Neural progenitor cell (in vitro differentiated cells): Measurements from ENCODE around the gene AGAP3. TPM values are rescaled to one million over a fixed set of nuclear protein-coding genes. Genes with fewer than 3 reads are reported as not detected.

Experiments
- DNase-seq: peaks from one replicate; pipeline ENCODE4 v3.0.0-alpha.2; 2016; ENCODE audit warnings: low spot score
- H2AFZ ChIP-seq: fragments of 200-600 bp; sonication (generic); replicated peaks from 2 replicates; pipeline ENCODE4 v1.6.1; 2016; ENCODE audit warnings: antibody characterized with exemption
- H3F3A ChIP-seq: fragments of 200-600 bp; sonication (generic); 2 replicates; pipeline ENCODE4 v1.6.1; 2016; ENCODE audit warnings: antibody characterized with exemption, low read depth
- H3K27ac ChIP-seq: fragments of 200-600 bp; sonication (generic); 2 replicates; pipeline ENCODE4 v1.5.1; 2016; ENCODE audit warnings: mild to moderate bottlenecking
- H3K27me3 ChIP-seq: fragments of 200-600 bp; sonication (generic); 2 replicates; pipeline ENCODE4 v1.6.1; 2016; ENCODE audit warnings: mild to moderate bottlenecking, moderate library complexity
- H3K36me3 ChIP-seq: fragments of 200-600 bp; sonication (generic); 2 replicates; pipeline ENCODE4 v1.5.1; 2016
- H3K4me1 ChIP-seq: fragments of 200-600 bp; sonication (generic); 2 replicates; pipeline ENCODE4 v1.6.1; 2016; ENCODE audit warnings: mixed run types
- H3K4me2 ChIP-seq: fragments of 200-600 bp; sonication (generic); 2 replicates; pipeline ENCODE4 v1.6.1; 2016
- H3K4me3 ChIP-seq: fragments of 200-600 bp; sonication (generic); 2 replicates; pipeline ENCODE4 v1.5.1; 2016
- H3K79me2 ChIP-seq: fragments of 200-600 bp; sonication (generic); 2 replicates; pipeline ENCODE4 v1.6.1; 2016; ENCODE audit warnings: low read depth
- H3K9ac ChIP-seq: fragments of 200-600 bp; sonication (generic); 2 replicates; pipeline ENCODE4 v1.6.1; 2016
- H3K9me3 ChIP-seq: fragments of 200-600 bp; sonication (generic); 2 replicates; pipeline ENCODE4 v1.5.1; 2016; ENCODE audit warnings: low read depth
- H4K20me1 ChIP-seq: fragments of 200-600 bp; sonication (generic); 2 replicates; pipeline ENCODE4 v1.6.1; 2016; ENCODE audit warnings: low read depth
- H3K27ac Mint-ChIP-seq: 3 replicates; pipeline ENCODE4 v1.8.0; 2021; ENCODE audit warnings: mixed read lengths
- H3K27me3 Mint-ChIP-seq: 2 replicates; pipeline ENCODE4 v1.8.0; 2022; ENCODE audit warnings: low read depth, mild to moderate bottlenecking, inconsistent platforms, moderate library complexity, mixed read lengths; ENCODE audit not compliant: insufficient read depth
- H3K36me3 Mint-ChIP-seq: 3 replicates; pipeline ENCODE4 v1.8.0; 2021; ENCODE audit warnings: mixed read lengths
- H3K4me1 Mint-ChIP-seq: 3 replicates; pipeline ENCODE4 v1.8.0; 2021; ENCODE audit warnings: mixed read lengths
- H3K4me3 Mint-ChIP-seq: 3 replicates; pipeline ENCODE4 v1.8.0; 2021; ENCODE audit warnings: mild to moderate bottlenecking, moderate library complexity, mixed read lengths
- H3K9me3 Mint-ChIP-seq: 3 replicates; pipeline ENCODE4 v1.8.0; 2020; ENCODE audit warnings: mixed read lengths
- EZH2 ChIP-seq: fragments of 200-600 bp; sonication (generic); IDR thresholded peaks from 2 replicates; pipeline ENCODE4 v1.6.1; 2017; ENCODE audit warnings: antibody characterized with exemption, mild to moderate bottlenecking, moderate library complexity
- EZH2phosphoT487 ChIP-seq: fragments of 200-600 bp; sonication (generic); IDR thresholded peaks from 2 replicates; pipeline ENCODE4 v1.6.1; 2017; ENCODE audit warnings: antibody characterized with exemption
- total RNA-seq: library from RNA; depleted of rRNA; stranded (reverse); fragments of >200 nt; gene quantifications from 2 replicates; pipeline ENCODE4 v1.2.3, GENCODE V29; 2015; ENCODE audit warnings: low replicate concordance
- TF ChIP-seq, protein P1 (sequence below): fragments of 200-600 bp; sonication (generic); IDR thresholded peaks from 2 replicates; pipeline ENCODE4 v1.5.1; 2017; ENCODE audit warnings: antibody characterized with exemption, mild to moderate bottlenecking

The AGAP3 gene
- total RNA-seq, 1 donor from 2014 or later, result 38.9 TPM

DNA sequence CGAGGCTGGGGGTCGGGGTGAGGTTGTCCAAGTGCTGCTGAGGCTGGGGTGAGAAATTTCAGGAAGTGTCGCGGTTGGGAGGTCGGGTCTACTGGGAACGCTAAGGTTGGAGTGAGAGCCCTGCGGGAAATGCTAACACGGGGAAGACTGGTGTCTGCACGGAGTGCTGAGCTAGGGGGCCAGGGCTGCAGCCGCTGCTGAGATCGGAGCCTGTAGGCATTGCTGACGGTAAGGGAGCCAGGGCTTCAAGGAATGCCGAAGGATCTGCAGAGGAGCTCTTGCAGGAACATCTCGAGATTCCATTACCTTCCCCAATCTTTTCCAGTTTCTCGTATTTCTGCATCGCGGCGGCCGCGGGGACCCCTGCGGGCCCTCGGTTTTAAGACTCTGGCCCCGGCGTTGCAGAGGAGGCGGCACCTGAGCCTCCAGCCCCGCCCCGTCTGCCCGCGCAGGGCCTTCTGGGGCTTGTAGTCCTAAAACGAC, 28.7 kb upstream of the AGAP3 start, which contains the start of gene CDK5:
Gene CDK5 (minus strand): TSS at position 392 of the 483 bp plus-strand sequence. CDS start 49 bp downstream, at position 343.
- no peaks in the 10 kb centered on the region for H3K36me3 ChIP-seq
- Mint-ChIP-seq H3K4me3 (peak within 1 kb of the TSS; percentile 94), H3K27me3 (peaks cover 16% of the 10 kb centered on the region), H3K9me3 (no peaks in the 10 kb centered on the region), H3K27ac (peak within 1 kb of the TSS; percentile 94), H3K4me1 (peaks cover 46% of the 10 kb centered on the region), H3K36me3 (peaks cover 4% of the 10 kb centered on the region)
- H3K27ac ChIP-seq, result no peak within 1 kb of the TSS
- peaks cover 34% of the 10 kb centered on the region for H3F3A ChIP-seq
- TF ChIP-seq EZH2phosphoT487 (peak; percentile 3), EZH2 (no peak)
- peak within 1 kb of the TSS; percentile 99 for H3K4me2 ChIP-seq
- H3K4me3 ChIP-seq, result peak within 1 kb of the TSS; percentile 77
- H4K20me1 ChIP-seq, result peaks cover 37% of the 10 kb centered on the region
- no peak for DNase-seq
- no peak within 1 kb of the TSS for H3K9ac ChIP-seq
- no peaks in the 10 kb centered on the region for H3K9me3 ChIP-seq
- peaks cover 41% of the 10 kb centered on the region for H3K4me1 ChIP-seq
- peak within 1 kb of the TSS; percentile 60 for H2AFZ ChIP-seq
- H3K27me3 ChIP-seq, result peaks cover 33% of the 10 kb centered on the region
- H3K79me2 ChIP-seq, result peaks cover 7% of the 10 kb centered on the region

DNA sequence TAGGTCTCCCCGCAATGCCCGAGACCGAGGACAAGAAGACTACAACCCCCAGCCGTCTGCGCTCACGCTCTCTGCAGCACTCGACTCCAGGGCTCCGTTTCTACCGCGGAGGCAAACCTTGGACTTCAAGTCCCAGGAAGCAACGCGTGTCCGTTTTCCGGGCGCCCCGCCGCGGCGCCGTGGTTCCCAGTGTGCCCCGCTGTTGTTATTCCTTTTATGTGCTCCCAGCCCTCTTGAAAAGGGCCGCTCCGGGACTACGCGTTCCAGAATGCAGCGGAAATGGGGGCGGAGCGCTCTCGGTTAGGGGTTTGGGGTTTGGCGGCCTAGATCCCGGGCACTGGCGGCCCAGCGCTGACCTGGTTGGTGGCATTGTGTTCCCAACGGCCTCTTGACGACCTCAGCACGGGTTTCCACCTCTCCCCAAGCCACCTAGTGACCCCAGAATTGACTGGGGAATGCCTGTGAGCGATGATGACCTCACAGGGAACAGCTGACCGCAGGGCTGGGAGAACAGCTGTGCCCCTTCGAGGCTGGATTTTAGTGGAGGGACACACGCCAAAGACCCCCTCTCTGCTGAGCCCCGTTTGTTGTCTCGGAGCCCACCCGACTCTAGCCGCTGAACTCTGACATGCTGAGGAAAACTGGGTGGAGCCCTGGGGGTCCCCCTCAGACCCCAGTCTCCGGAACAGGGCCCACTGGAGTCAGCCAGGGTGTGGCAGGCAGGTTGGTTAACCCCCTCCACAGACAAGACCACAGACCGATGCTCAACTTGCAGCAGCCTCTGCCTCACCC, 28.1 kb upstream of the AGAP3 start:
- peaks cover 45% of the 10 kb centered on the region for H3K4me1 ChIP-seq
- peak overlapping the region; percentile 94 for H3K27ac Mint-ChIP-seq

DNA sequence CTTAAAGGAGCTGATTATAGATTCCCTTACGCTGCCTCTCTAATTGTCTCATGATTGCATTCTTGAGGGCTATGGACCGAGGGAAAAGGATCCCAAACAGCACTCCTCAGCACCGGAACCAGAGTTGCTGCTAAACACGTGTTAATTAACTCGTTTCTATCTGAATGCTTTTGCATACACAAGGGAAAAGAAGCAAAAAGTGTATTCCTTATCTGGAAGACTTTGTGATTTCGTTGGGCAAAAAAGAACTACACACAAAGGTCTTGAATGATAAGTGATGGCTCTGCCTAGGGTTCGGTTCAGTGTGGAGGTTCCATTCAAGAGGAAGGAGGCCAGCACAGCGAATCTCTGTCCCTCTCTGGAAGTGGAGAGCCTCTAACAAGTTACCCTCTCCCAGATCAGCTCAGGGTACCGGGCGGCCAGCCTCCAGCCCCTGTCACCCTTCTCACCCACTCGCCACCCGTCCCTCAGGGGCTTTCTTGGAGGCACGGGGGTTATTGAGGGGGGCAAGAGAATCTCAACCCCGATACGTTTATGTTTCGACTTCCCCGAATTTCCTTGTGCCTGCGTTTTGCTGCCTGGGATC, 27.4 kb upstream of the AGAP3 start:
- DNase-seq, result peak; percentile 40
- Histone ChIP-seq H3K36me3 (no peaks in the 10 kb centered on the region), H3F3A (peaks cover 42% of the 10 kb centered on the region), H3K27ac (no peak overlapping the region), H3K79me2 (peaks cover 7% of the 10 kb centered on the region), H3K27me3 (peaks cover 39% of the 10 kb centered on the region), H3K9me3 (no peaks in the 10 kb centered on the region), H3K4me1 (peaks cover 45% of the 10 kb centered on the region), H3K9ac (no peak overlapping the region), H2AFZ (peak overlapping the region; percentile 54), H4K20me1 (peaks cover 43% of the 10 kb centered on the region), H3K4me3 (peak overlapping the region; percentile 77), H3K4me2 (peak overlapping the region; percentile 99)
- TF ChIP-seq, protein P1, sequence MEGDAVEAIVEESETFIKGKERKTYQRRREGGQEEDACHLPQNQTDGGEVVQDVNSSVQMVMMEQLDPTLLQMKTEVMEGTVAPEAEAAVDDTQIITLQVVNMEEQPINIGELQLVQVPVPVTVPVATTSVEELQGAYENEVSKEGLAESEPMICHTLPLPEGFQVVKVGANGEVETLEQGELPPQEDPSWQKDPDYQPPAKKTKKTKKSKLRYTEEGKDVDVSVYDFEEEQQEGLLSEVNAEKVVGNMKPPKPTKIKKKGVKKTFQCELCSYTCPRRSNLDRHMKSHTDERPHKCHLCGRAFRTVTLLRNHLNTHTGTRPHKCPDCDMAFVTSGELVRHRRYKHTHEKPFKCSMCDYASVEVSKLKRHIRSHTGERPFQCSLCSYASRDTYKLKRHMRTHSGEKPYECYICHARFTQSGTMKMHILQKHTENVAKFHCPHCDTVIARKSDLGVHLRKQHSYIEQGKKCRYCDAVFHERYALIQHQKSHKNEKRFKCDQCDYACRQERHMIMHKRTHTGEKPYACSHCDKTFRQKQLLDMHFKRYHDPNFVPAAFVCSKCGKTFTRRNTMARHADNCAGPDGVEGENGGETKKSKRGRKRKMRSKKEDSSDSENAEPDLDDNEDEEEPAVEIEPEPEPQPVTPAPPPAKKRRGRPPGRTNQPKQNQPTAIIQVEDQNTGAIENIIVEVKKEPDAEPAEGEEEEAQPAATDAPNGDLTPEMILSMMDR, result no peak
- TF ChIP-seq EZH2 (peak; percentile 36), EZH2phosphoT487 (no peak)
- Mint-ChIP-seq H3K4me1 (peaks cover 46% of the 10 kb centered on the region), H3K27me3 (peaks cover 16% of the 10 kb centered on the region), H3K4me3 (peak overlapping the region; percentile 94), H3K9me3 (no peaks in the 10 kb centered on the region), H3K36me3 (no peaks in the 10 kb centered on the region), H3K27ac (peak overlapping the region; percentile 94)

More for the DNA sequence above, 28.1 kb upstream of the AGAP3 start:
- Histone ChIP-seq H3K4me3 (peak overlapping the region; percentile 77), H3K9ac (no peak overlapping the region), H3F3A (peaks cover 40% of the 10 kb centered on the region), H3K79me2 (peaks cover 7% of the 10 kb centered on the region), H3K4me2 (peak overlapping the region; percentile 99), H3K9me3 (no peaks in the 10 kb centered on the region), H3K36me3 (no peaks in the 10 kb centered on the region), H3K27ac (no peak overlapping the region), H3K27me3 (peaks cover 37% of the 10 kb centered on the region), H4K20me1 (peaks cover 39% of the 10 kb centered on the region), H2AFZ (peak overlapping the region; percentile 60)
- Mint-ChIP-seq H3K36me3 (no peaks in the 10 kb centered on the region), H3K27me3 (peaks cover 16% of the 10 kb centered on the region), H3K4me3 (peak overlapping the region; percentile 94), H3K4me1 (peaks cover 46% of the 10 kb centered on the region), H3K9me3 (no peaks in the 10 kb centered on the region)
- TF ChIP-seq EZH2phosphoT487 (no peak), EZH2 (no peak)
- TF ChIP-seq, protein P1, result no peak
- peak; percentile 99 for DNase-seq
